GM12872 (cell line): ENCODE measurements around the gene TBX19.

Experiments used
- CTCF ChIP-seq: IDR thresholded peaks from 3 replicates; pipeline ENCODE4 v1.5.1; 2011; ENCODE audit warnings: low read depth, mild to moderate bottlenecking, low read length, moderate library complexity; ENCODE audit not compliant: insufficient read depth

Gene TBX19

GRCh38 chr1:168328731-168329364, 48.2 kb downstream of the TBX19 start:
- no peak for TF ChIP-seq CTCF

- TF ChIP-seq CTCF: no peak
These were observed 49.6 kb downstream of the TBX19 start for GRCh38 chr1:168330285-168330684.

- TF ChIP-seq CTCF: no peak
These were observed 50.9 kb downstream of the TBX19 start for GRCh38 chr1:168331569-168331968.

GRCh38 chr1:168333562-168334276, 53.0 kb downstream of the TBX19 start:
- TF ChIP-seq CTCF: no peak

GRCh38 chr1:168335500-168335899, 54.8 kb downstream of the TBX19 start:
- TF ChIP-seq CTCF: no peak

- no peak for TF ChIP-seq CTCF
These were observed 58.2 kb downstream of the TBX19 start for GRCh38 chr1:168338589-168339503.
